GM21723 (cell line): ENCODE data around the gene INTS4.
"Not testable (repeated sequence)": the region's sequence is repeated elsewhere in the genome, so short reads cannot be mapped to it uniquely, and the experiment has no call there.

ENCODE experiments used
- ATAC-seq: cut with Tn5 transposase; IDR thresholded peaks from one replicate; pipeline ENCODE4 v1.9.1; 2021; ENCODE audit warnings: mild to moderate bottlenecking, moderate library complexity; ENCODE audit not compliant: unreplicated experiment

Gene INTS4

DNA sequence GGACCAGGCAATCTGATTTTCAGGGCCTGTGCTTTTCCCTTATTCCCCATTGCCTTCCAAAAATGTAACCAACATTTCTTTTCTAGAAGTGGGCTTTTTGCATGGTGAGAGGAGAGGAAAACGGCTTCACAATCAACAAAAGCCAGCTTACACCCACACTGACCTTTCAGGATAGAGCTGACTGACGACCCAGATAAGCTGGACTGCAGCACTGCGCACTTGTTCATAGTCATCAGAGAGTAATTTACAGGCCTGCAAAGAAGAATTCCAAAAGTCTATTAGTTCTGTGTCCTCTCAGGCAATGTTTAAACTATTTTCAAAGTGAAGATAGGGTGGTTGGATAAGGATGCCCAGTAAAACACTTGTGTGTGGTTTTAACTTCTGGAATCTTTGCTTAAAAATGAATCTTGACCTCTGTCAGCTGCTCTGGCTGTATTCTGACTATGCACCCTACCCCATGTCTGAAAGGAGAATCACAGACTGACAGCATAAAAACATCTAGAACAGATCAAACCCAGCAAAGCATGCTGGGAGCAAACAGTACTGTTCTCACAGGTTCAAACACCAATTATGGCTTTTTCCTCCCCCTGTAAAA is 35.8 kb downstream of the INTS4 start:
- ATAC-seq = not testable (repeated sequence)

DNA sequence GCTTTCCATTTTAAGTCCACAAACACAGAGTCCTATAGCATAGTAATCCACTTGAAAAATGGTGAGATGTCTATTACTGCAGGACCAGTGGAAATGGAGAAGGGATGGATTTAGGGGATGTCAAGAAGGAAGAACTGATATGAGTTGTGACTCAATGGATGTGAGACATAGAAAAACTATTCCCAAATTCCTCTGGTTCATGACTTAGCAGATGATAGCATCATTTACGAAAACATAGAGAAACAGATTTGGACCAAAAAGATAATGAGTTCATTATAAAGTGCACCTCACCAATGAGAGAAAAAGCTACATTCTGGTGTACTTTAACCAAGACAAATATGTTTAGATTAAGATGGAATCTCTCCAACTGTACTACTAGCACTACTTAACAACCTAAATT is 51.2 kb downstream of the INTS4 start:
- not testable (repeated sequence) for ATAC-seq

DNA sequence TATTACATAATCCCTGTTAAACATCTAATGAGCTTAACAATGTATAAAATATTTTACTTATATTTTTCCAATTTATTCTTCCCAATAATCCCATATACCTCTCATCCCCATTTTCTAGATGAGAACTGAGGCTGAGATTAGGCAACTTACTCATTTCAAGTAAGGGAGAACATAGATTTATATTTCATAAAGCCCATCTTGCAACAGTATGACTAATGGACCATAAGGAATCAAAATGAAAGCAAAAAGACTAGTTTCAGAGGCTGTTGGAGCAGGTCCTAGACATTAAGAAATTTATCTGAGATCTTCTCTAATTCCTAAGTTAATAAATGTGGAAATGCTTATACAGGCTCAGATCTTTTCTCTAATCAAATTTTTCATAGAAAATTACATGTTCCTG is 52.0 kb downstream of the INTS4 start:
- ATAC-seq = not testable (repeated sequence)

DNA sequence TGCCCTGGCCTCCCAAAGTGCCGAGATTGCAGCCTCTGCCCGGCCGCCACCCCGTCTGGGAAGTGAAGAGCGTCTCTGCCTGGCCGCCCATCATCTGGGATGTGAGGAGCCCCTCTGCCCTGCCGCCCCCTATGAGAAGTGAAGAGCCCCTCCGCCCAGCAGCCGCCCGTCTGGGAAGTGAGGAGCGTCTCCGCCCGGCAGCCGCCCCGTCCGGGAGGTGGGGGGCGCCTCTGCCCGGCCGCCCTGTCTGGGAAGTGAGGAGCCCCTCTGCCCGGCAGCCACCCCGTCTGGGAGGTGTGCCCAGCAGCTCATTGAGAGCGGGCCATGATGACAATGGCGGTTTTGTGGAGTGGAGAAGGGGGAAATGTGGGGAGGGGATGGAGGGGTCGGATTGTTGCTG is 60.9 kb downstream of the INTS4 start:
- ATAC-seq = not testable (repeated sequence)

DNA sequence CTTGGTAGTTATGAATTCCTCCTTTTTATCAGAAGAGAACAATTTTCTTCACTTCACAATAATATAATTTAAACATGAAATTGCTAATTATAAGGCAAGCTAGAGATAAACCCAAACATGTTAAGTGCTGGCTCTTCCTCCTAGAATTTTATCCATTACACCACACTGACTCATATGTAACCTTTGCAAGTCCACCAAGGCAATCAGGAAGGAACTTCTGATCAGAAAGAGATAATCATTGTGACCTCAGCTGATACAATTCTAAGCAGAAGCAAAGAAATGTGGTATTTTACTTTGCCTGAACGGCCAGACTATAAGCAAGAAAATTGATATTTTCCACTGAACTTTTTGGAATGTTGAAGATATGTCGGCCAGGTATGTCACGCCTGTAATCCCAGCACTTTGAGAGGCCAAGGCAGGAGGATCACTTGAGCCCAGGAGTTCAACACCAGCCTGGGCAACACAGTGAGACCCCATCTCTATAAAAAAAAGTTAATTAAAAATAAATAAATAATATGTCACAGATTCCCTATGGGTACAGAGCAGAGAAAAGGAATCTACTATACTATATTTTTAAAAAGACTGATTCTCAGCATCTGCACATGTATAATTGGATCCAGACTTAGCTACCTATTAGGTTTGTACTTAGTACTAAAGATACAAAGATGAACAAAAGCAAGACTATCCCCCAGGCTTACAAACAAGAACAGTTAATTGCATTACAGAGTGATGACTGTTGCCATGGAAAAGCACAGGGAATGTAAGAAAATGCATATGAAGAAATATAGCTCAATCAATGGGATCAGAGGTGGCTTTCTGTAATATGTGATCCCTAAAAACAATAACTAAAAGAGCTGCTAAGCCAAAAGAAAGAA is 63.9 kb downstream of the INTS4 start:
- ATAC-seq = not testable (repeated sequence)

DNA sequence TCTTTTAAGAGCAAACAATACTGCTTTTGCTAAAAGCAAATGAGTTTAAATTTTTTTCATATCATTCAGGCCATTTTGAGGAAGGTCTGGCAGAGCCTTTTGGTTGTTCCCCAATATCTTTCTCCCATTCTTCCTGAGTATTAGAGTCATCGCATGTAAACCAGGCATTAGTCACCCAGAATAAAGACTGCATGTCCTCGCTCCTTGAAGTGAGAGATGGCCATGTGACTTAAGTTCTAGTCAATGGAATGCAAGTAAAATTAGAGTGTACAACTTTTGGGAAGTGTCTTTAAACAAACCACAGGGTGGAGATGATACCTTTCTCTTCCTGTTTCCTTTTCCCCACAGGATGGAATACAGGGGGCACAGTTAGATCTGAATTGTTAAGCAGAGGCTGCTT is 76.8 kb downstream of the INTS4 start:
- not testable (repeated sequence) for ATAC-seq

DNA sequence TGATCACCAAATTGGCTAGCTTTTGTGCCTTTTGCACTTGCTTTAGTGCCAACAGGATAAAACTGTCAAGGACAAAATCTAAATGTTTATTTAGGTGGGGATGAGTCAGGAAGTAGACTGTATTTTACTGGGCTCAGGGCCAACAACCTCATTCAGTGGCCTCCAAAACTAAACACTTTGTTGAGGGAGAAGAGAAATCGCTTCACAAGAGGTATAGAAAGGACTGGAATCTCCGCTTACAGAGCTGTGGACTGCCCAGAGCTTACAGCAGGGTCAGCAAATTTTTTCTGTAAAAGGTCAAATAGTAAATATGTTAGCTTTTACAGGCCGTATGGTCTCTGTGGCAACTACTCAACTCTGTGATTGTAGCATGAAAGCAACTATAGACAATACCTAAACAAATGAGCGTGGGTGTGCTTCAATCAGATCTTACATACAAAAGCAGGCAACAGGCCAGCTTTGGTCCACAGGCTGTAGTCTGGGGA is 80.1 kb downstream of the INTS4 start:
- not testable (repeated sequence) for ATAC-seq

DNA sequence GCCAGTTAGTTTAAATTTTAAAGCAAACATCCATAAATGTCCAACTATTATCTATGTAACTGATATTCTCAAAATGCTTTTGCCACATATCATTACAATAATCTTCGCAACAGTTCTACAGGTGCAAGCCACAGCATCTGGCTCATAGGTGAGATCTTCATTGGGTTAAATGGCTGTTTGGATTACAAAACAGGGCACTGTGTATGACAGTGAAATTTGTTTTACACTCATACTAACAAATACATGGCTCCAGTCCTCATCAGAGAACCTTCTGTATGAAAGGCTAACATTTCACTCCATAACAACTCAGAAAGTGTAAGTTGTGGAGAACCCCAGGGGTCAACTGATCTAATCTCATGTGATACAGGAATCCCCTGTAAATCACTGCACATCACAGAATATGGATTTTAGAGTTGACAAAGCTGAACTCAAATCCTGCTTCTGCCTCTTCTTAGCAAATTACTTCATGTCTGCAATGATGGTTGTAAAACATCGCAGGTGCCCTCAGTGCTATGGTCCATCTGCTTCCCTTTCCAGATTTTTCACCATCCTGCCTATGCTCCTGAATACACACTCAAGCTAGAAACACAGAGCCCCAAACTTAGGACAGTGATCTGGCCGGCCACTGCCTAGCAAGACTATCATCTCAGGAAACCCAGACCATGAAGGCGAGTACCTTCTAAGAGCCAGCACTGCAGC is 80.7 kb downstream of the INTS4 start:
- ATAC-seq = not testable (repeated sequence)

DNA sequence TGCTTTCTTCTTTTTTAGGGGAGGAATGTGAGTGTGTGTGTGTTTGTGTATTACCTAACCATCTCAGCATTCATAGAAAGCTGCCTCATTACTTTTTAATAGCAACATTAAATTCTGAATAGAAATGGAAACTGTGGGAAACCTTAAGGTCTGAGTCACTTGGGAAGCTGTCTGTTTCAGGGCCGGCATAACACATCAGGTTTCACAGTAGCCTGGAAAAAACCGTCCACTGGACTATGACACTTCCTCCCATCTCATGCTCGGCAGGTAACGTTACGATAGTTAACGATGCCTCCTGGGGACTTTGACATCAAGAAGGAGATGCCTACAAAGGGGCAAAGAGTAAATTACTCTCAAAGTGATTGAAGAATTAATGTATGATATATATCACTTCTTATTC is 83.6 kb downstream of the INTS4 start:
- ATAC-seq = not testable (repeated sequence)

DNA sequence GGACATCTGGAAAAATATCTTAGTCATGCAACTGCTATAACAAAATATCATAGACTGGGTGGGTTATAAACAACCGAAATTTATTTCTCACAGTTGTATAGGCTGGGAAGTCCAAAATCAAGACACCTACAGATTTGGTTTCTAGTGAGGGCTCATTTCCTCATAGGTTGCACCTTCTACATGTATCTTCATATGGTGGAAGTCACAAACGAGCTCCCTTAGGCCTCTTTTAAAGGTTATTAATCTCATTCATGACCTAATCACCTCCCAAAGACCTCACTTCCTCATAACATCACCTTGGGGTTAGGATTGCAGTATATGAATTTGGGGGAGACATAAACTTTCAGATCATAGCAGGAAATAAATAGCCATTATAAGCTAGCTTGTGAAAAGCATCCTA is 85.2 kb downstream of the INTS4 start:
- no peak for ATAC-seq

DNA sequence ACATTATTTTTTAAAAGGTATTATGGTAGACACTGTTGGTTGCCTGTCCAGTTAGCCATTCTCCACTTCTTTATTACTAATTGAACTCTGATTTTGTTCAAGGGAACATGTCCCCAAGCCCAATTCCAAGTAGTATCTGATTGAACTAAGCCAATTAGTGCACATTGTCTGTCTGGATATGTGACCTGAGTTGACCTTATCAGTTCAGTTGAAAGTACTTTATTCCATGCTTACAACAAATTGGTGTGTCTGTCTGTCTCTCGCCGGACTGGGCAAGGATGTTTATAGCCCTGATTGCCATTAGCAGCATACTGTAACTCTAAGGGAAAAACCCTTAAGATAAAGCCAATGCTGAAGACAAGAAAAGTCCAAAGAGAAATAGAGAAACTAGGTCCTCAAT is 85.6 kb downstream of the INTS4 start:
- ATAC-seq = no peak

DNA sequence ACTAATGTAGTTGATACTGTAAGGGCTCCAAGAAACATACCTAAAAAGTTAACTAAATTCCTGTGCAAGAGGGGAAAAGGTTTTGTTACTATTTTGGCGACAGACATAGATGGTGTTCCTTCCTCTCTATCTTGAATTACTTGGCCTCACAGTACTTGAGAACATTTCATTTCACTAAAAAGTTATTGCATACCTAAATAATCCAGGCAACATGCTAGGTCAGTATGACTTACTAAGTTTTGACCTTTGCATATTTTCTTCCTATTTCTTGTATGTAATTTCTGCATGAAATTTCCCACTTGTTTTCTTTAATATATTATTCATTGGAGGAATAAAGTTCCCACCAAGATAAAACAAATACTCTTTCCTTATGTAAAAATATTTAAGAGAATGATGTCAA is 99.5 kb downstream of the INTS4 start:
- ATAC-seq = not testable (repeated sequence)

DNA sequence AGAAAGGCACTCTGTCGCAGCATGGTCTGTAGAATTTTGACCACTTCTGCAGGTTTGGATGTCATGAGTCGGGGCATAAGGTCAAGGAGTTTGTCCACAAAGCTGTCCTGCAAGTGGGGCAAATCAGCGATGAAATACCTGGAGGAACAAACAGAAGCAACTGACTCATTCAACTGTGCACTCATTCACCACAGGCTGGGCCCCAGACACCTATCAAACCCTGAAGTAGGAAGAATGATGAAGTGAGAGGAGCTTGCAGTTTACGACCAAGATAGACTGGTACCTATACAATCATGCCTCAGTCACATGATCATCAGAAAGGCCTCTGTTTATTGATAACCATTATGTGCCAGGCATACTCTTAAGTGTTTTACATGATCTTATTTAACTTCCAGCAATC is 102.8 kb downstream of the INTS4 start:
- ATAC-seq = not testable (repeated sequence)

DNA sequence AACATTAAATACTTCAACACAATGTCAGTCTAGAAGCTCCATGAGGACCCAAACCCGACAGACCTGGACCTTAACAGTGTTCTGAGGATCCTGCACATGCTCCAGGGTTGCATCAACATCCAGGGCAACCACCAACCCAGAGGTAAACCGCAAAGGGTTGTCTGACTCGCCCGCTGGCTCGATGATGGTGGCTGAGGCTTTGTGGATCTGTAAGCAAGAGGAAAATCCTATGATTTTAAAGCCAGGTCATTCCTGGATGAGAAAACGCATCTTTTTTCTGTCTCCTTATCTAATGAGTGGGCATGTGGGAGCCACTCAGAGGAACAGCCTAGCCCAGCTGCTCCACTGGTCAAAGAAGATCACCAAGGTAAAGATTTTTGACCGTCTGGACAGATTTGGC is 103.2 kb downstream of the INTS4 start:
- ATAC-seq = not testable (repeated sequence)

DNA sequence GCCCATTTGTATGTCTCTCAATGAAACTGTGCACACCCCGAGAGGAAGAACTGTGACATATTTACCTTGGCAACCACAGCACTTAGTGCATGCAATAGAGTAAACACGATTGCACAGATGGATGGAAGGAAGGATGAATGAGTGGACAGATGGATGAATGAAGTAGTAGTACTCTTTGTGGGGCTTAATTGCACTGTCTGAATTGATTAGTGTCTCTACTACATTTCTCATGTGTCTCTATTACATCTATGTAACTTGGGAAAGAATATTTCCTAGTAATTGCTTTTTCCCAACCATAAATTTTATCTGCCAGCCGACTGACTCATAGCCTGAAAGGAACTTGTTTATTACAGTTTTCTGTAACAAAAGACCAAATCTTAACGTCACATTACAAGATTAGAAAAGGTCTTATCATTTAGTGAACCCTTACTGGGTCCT is 103.8 kb downstream of the INTS4 start:
- not testable (repeated sequence) for ATAC-seq

DNA sequence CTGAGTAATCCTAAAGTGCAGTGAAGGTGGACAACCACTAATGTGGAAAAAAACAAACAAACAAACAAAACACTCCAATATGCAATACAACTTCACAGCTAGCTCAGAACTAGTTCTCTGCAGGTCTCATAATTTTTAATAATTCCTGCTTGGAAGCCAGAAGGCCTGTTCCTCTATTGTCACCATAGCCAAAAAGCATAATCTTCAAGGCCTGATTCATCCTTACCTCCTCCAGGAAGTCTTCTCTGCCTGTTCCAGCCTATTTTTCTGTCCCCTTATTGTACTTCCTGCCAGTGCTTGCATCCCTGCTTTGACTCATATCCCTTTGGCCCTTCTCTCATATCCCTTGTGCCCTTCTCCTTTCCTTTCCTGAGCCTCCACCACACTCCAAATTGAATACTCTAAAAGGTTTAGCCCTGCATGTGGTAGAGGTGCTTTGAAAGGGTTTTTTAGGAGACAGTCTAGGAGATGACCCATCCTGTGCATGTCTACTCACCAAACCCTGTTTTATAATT is 104.3 kb downstream of the INTS4 start:
- not testable (repeated sequence) for ATAC-seq

DNA sequence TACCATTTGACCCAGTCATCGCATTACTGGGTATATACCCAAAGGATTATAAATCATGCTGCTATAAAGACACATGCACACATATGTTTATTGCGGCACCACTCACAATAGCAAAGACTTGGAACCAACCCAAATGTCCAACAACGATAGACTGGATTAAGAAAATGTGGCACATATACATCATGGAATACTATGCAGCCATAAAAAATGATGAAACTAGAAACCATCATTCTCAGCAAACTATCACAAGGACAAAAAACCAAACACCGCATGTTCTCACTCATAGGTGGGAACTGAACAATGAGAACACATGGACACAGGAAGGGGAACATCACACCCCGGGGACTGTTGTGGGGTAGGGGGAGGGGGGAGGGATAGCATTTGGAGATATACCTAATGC is 105.4 kb downstream of the INTS4 start:
- not testable (repeated sequence) for ATAC-seq

DNA sequence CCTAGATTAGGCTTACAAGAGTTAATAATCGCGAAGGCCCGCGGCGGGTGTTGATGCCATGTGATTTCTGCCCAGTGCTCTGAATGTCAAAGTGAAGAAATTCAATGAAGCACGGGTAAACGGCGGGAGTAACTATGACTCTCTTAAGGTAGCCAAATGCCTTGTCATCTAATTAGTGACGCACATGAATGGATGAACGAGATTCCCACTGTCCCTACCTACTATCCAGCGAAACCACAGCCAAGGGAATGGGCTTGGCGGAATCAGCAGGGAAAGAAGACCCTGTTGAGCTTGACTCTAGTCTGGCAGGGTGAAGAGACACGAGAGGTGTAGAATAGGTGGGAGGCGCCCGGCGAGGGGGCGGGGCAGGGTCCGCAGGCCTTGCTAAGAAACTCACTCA is 108.1 kb downstream of the INTS4 start:
- ATAC-seq = no peak

DNA sequence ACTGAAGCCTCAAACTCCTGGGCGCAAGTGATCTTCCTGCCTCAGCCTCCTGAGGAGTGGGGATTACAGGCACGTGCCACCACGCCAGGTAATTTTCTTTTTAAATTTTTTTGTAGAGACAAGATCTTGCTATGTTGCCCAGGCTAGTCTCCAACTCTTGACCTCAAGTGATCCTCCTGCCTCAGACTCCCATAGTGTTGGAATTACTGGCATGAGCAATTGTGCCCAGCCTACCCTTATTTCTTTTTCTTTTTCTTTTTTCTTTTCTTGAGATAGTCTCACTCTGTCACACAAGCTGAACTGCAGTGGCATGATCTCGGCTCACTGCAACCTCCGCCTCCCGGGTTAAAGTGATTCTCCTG is 109.7 kb downstream of the INTS4 start:
- no peak for ATAC-seq

DNA sequence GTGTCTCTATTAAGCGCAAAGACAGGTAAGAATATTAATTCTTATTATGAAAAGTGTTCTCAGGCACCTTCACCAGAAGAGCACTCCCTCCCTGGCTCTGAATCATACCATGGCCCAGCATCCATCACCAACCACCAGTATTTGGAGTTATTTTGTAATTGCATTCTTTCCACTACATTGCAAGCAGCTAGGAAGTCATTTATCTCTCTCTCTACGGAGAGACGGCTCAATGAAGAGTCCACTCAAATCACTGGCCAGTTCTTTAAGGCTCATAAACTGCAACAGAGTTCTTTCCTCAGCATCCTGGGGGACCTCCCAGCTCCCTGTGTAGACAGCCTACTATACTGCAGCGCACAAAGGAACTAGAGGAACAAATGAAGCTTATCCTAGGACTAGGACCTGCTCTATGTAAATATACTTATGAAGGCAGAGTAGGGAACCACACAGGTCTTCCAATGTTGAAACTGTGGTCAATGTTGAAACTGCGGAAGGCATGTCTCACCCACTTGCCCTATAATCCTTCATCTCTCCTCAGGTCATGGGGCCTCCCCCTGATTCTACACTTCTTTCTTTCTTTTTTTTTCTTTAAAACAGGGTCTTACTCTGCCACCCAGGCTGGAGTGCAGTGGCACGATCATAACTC is 110.2 kb downstream of the INTS4 start:
- ATAC-seq = no peak

DNA sequence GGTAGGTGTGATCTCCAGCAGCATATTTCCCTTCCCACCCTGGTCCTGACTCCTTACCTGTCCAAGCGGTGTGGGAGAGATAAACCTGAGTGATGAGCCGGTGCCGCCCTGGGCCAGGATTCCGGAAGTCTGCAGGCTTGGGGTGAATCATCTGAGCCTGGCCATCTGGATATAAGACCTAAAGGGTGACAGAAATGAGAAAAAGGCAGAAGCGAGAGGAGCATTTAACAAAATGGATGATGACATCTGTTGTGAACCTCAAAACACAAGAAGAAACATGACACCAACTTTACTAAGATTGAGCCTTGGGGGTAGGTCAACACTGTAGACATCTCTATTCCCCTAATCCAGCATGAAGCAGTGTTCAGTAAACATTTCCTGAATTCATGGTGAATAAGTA is 110.7 kb downstream of the INTS4 start:
- ATAC-seq = no peak
